ENCODE measurements around the gene SIRT7.
"Not testable (repeated sequence)": the region's sequence is repeated elsewhere in the genome, so short reads cannot be mapped to it uniquely, and the experiment has no call there.

Gene SIRT7

DNA sequence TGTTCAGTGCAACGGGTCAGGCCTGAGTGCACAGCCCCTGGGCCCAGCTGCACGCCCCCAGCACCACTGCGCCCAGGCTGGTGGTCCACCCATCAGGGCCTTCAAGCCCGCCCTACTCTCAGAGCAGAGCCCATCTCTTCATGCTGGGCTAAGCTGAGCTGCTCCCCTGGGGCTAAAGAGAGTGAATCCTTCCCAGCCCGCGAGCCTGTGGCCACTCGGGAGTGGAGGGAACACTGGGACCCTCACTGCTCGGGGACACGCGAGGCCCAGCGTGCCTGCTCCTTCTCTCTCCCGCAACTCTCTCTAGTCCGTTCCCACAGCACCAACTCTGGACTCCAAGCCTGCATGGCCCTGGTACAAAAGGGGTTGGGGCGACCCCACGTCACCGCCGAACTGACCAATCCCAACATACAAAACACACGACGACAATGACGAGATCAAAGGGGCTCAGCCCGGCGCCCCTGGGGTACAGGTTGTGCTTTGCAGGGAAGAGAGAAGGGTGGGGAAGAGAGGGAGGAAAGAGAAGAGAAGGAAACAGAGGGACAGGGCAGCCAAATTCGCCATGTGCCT, 4.1 kb upstream of the SIRT7 start:
- Mint-ChIP-seq H3K36me3 (ENCODE audit: low read depth) (peaks cover 3% of the 10 kb centered on the region), H3K4me1 (peaks cover 29% of the 10 kb centered on the region), H3K4me3 (no peak overlapping the region), H3K27ac (no peak overlapping the region), H3K27me3 (no peaks in the 10 kb centered on the region), H3K9me3 (no peaks in the 10 kb centered on the region)
- no peak for ATAC-seq
- no peak for DNase-seq

DNA sequence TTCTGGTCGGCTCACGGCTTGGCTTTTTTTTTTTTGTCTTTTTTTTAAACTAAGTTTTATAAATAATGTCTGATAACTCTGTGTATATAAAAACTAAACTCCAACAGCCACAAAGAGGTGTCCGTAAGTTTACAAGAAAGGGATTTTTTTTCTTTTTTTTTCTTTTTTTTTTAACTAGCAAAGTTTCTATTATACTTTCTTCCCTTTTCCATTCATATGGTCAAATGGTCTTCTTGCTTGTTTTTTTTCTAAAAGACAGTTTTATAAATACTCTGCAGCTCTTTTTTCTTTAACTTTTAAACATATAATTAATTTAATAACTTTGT, 3.5 kb upstream of the SIRT7 start:
- ATAC-seq (no peak), DNase-seq (no peak)
- H3K27me3 Mint-ChIP-seq, result no peaks in the 10 kb centered on the region
- H3K27ac Mint-ChIP-seq, result no peak overlapping the region
- H3K4me3 Mint-ChIP-seq, result no peak overlapping the region
- no peaks in the 10 kb centered on the region for H3K9me3 Mint-ChIP-seq
- H3K36me3 Mint-ChIP-seq (ENCODE audit: low read depth), result peaks cover 3% of the 10 kb centered on the region
- H3K4me1 Mint-ChIP-seq, result peaks cover 31% of the 10 kb centered on the region

DNA sequence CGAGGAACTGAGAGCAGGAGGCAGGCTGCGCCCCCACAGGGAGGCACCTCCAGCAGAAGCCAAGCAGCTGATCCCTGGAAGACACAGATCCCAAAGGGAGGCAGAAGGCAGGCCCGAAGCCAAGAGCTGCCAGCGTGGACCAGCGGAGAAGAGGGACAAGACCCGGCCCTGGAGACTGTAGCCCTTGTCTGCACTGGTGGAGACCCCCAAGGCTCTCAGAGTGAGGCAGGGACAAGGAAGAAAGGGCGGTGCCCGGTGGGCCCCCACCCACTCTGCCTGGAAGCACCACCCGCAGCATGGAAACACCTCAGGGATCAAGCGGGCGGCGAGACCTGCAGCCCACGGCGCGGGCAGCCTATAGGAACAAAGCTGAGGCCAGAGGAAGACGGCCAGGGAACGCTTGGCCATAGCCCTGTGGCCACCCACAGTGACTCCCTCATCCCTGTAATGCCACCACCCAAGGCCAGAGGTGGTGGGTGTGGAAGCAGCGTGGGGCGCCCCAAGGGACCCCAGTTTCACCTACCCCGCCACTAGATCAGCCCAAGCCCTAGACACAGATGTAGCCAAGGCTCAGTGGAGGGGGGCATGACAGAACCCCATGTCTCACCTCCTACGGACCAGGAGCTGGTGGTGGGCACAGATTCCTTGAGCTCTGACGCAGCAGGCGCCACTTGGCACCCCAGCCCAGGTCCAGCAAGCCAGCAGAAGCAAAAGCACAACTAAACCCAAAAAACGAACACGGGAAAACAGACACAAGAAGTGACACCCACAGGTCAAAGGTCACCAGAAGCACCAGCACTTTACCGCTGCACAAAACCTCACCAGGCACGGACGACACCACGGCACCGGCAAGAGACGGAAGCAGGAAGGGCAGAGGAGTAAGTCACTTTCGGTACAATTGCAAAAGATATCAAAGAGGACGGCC, 2.9 kb upstream of the SIRT7 start:
- peaks cover 27% of the 10 kb centered on the region for H3K4me1 Mint-ChIP-seq
- H3K27me3 Mint-ChIP-seq, result no peaks in the 10 kb centered on the region
- ATAC-seq (no peak), DNase-seq (no peak)
- H3K9me3 Mint-ChIP-seq, result no peaks in the 10 kb centered on the region
- H3K36me3 Mint-ChIP-seq (ENCODE audit: low read depth), result peaks cover 4% of the 10 kb centered on the region
- H3K27ac Mint-ChIP-seq, result no peak overlapping the region
- no peak overlapping the region for H3K4me3 Mint-ChIP-seq

GRCh38 chr17:81918832-81919545, 1.0 kb upstream of the SIRT7 start:
- Mint-ChIP-seq H3K36me3 (ENCODE audit: low read depth) (peaks cover 11% of the 10 kb centered on the region), H3K9me3 (no peaks in the 10 kb centered on the region), H3K27ac (no peak overlapping the region), H3K4me1 (peaks cover 20% of the 10 kb centered on the region), H3K4me3 (no peak overlapping the region), H3K27me3 (no peaks in the 10 kb centered on the region)
- ATAC-seq (no peak), DNase-seq (no peak)

DNA sequence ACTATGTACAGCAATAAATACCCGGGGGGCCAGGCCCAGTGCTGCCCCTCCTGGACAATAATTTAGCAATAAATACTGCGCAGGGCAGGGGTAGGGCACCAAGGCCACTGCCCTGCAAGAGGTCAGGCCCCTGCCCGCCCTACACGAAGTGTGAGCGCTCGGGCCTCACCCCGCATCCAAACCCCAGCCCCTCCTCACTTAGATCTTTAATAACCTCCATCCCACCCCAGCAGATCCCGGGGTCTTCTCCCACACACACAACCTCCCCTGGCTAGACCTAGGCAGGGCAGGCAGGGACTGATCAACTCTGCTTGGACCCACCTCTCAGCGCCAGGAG, 325 bp upstream of the SIRT7 start:
- Mint-ChIP-seq H3K4me3 (peak overlapping the region; percentile 77), H3K36me3 (ENCODE audit: low read depth) (peaks cover 11% of the 10 kb centered on the region), H3K4me1 (peaks cover 20% of the 10 kb centered on the region), H3K27ac (peak overlapping the region; percentile 67)
- not testable (repeated sequence) for H3K9me3 Mint-ChIP-seq, DNase-seq, H3K27me3 Mint-ChIP-seq
- ATAC-seq, result peak; percentile 11

DNA sequence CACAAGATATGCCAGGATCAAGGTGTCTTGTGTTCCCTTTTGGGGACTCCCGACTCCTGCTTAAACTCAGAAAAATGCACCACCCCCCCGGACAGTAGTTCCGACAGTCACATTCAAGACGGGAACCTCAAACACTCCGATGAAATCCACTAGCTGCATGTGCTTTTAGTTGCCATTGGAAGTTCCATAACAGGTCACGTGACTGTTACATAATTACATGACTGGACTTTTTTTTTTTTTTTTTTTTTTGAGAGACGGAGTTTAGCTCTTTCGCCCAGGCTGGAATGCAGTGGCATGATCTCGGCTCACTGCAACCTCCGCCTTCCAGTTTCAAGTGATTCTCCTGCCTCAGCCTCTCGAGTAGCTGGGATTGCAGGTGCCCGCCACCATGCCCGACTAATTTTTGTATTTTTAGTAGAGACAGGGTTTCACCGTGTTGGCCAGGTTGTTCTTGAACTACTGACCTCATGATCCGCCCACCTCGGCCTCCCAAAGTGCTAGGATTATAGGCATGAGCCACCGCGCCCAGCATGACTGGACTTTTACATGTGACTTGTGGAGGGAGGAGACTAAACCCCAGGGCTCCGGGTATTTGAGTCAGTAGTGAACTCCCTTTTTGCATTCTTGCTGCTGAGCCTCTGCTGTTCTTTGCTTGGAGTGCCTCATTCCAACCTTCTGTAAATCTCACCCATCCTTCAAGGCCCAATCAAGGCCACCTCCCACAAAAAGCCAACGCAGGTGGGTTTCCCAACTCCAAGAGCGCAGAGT, 1.6 kb downstream of the SIRT7 start:
- Mint-ChIP-seq H3K27me3 (no peaks in the 10 kb centered on the region), H3K9me3 (no peaks in the 10 kb centered on the region), H3K4me3 (peak overlapping the region; percentile 77), H3K4me1 (peaks cover 22% of the 10 kb centered on the region), H3K27ac (peak overlapping the region; percentile 69), H3K36me3 (ENCODE audit: low read depth) (peaks cover 18% of the 10 kb centered on the region)
- no peak for ATAC-seq
- DNase-seq, result no peak

GRCh38 chr17:81915331-81915730, 2.6 kb downstream of the SIRT7 start:
- no peaks in the 10 kb centered on the region for H3K9me3 Mint-ChIP-seq

GRCh38 chr17:81914103-81914850, 3.7 kb downstream of the SIRT7 start:
- H3K36me3 Mint-ChIP-seq (ENCODE audit: low read depth), result peaks cover 16% of the 10 kb centered on the region
- H3K9me3 Mint-ChIP-seq, result no peaks in the 10 kb centered on the region
- DNase-seq, result no peak
- ATAC-seq, result no peak
- no peak overlapping the region for H3K4me3 Mint-ChIP-seq
- no peaks in the 10 kb centered on the region for H3K27me3 Mint-ChIP-seq
- H3K27ac Mint-ChIP-seq, result no peak overlapping the region
- H3K4me1 Mint-ChIP-seq, result peaks cover 22% of the 10 kb centered on the region

More at GRCh38 chr17:81915331-81915730, 2.6 kb downstream of the SIRT7 start:
- H3K27ac Mint-ChIP-seq, result no peak overlapping the region
- DNase-seq, result no peak
- peaks cover 22% of the 10 kb centered on the region for H3K4me1 Mint-ChIP-seq
- no peaks in the 10 kb centered on the region for H3K27me3 Mint-ChIP-seq
- no peak for ATAC-seq
- H3K36me3 Mint-ChIP-seq (ENCODE audit: low read depth), result peaks cover 16% of the 10 kb centered on the region
- H3K4me3 Mint-ChIP-seq, result no peak overlapping the region

- Mint-ChIP-seq H3K4me3 (no peak overlapping the region), H3K27me3 (no peaks in the 10 kb centered on the region), H3K27ac (no peak overlapping the region), H3K4me1 (peaks cover 20% of the 10 kb centered on the region), H3K36me3 (ENCODE audit: low read depth) (peaks cover 16% of the 10 kb centered on the region), H3K9me3 (no peaks in the 10 kb centered on the region)
- DNase-seq (no peak), ATAC-seq (no peak)
Measured at GRCh38 chr17:81913394-81914102, 4.4 kb downstream of the SIRT7 start.

DNA sequence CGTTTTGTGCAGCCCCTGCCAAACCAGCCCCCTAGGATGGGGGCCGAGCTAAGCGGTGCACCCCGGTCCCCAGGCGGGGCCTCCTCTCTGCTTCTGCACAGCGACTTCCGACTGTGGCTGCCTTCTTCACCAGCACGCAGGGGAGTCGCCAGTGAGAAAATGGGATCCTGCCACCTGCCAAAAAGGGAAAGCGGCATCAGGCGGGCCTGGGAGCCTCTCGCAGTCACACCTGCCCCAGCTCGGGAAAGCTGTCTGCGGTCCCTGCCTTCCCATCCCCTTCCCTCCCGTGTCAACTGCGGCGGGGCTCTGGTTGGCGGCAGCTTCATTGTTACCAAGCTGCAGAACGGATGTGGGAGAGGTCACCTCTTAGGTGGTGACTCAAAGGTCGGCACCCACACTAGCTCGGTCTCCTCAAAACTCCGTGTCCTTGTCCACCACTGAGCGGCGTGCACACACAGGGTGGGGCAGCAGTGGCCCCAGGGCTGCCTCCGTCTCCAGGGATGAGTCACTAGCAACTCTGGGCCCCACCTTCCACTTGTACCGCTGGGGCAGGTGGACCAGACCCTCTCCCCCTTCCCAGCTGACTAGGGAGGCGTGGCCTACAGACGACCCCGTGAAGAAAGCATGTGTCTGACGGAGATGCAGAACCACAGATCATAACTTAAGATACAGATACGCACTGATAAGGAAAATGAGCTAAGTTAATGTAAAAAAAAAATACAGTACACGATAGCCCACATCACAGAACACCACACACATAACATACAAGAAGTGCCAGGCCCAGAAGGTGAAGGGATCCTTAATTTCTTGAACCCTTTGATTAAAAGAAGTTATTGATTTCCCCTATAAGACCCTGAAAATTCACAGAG, 5.3 kb downstream of the SIRT7 start:
- peaks cover 15% of the 10 kb centered on the region for H3K4me1 Mint-ChIP-seq
- H3K4me3 Mint-ChIP-seq, result peak overlapping the region; percentile 36
- H3K27ac Mint-ChIP-seq, result no peak overlapping the region
- ATAC-seq (no peak), DNase-seq (no peak)
- peaks cover 18% of the 10 kb centered on the region for H3K36me3 Mint-ChIP-seq (ENCODE audit: low read depth)
- H3K9me3 Mint-ChIP-seq, result no peaks in the 10 kb centered on the region
- H3K27me3 Mint-ChIP-seq, result no peaks in the 10 kb centered on the region

GRCh38 chr17:81911969-81912368, 6.0 kb downstream of the SIRT7 start:
- ATAC-seq (no peak), DNase-seq (no peak)
- Mint-ChIP-seq H3K9me3 (no peaks in the 10 kb centered on the region), H3K27ac (no peak overlapping the region), H3K4me1 (peaks cover 11% of the 10 kb centered on the region), H3K4me3 (peak overlapping the region; percentile 36), H3K36me3 (ENCODE audit: low read depth) (peaks cover 18% of the 10 kb centered on the region), H3K27me3 (no peaks in the 10 kb centered on the region)

- H3K4me1 Mint-ChIP-seq, result peaks cover 6% of the 10 kb centered on the region
Measured at GRCh38 chr17:81911277-81911961, 6.6 kb downstream of the SIRT7 start, which contains the start of gene PCYT2. Gene PCYT2, minus strand, starts transcription at chr17:81911399. Its CDS starts 44 bp downstream, at chr17:81911355.

More at GRCh38 chr17:81911277-81911961, 6.6 kb downstream of the SIRT7 start, which contains the start of gene PCYT2:
- Mint-ChIP-seq H3K27me3 (no peaks in the 10 kb centered on the region), H3K27ac (peak within 1 kb of the TSS; percentile 64), H3K36me3 (ENCODE audit: low read depth) (peaks cover 18% of the 10 kb centered on the region), H3K4me3 (peak within 1 kb of the TSS; percentile 81), H3K9me3 (no peaks in the 10 kb centered on the region)
- ATAC-seq (peak; percentile 90), DNase-seq (peak; percentile 94)
